IMR-90 (cell line): Measurements from ENCODE around the gene RPGRIP1L. TPM values are rescaled to one million over a fixed set of nuclear protein-coding genes. Genes with fewer than 3 reads are reported as not detected.

ENCODE experiments used
- ATAC-seq: fragments of 200-7000 bp; cut with Tn5 transposase; 2 replicates; pipeline ENCODE4 v1.9.1; 2020; ENCODE audit warnings: low read depth, mild to moderate bottlenecking, moderate library complexity
- BruUV-seq: library from RNA; stranded (reverse); fragments of 400-500 nt; replicated peaks from 2 replicates; lab custom pipeline; 2021; lab: Mats Ljungman, UMichigan
- CTCF ChIA-PET: fragments of 300-600 bp; formaldehyde crosslinking; extraction: SDS; loops from one replicate; lab custom pipeline; 2021; ENCODE audit warnings: antibody characterized with exemption; lab: Yijun Ruan, JAX
- POLR2A ChIA-PET: fragments of 300-600 bp; sonication (Branson Sonifier 250); formaldehyde crosslinking; loops from one replicate; lab custom pipeline; 2022; ENCODE audit warnings: antibody characterized with exemption; ENCODE audit not compliant: unreplicated experiment; lab: Charles Lee
- DNase-seq: peaks from one replicate; pipeline ENCODE4 v3.0.0; 2013
- H2AFZ ChIP-seq: replicated peaks from 2 replicates; pipeline ENCODE3; 2013; ENCODE audit warnings: low read length, mild to moderate bottlenecking; ENCODE audit not compliant: poor library complexity
- H2AK5ac ChIP-seq: 2 replicates; pipeline ENCODE4 v1.6.1; 2013; ENCODE audit warnings: low read depth, low read length, inconsistent platforms
- H2AK9ac ChIP-seq: replicated peaks from 2 replicates; pipeline ENCODE3; 2013; ENCODE audit warnings: mild to moderate bottlenecking, low read depth, low read length, moderate library complexity; ENCODE audit not compliant: poor library complexity
- H2BK120ac ChIP-seq: 2 replicates; pipeline ENCODE4 v1.6.1; 2013; ENCODE audit warnings: low read depth, low read length, inconsistent platforms
- H2BK15ac ChIP-seq: 3 replicates; pipeline ENCODE4 v1.6.1; 2013; ENCODE audit warnings: low read depth, low read length, inconsistent platforms
- H2BK20ac ChIP-seq: 2 replicates; pipeline ENCODE4 v1.6.1; 2013; ENCODE audit warnings: low read depth, mild to moderate bottlenecking, inconsistent platforms, low read length, moderate library complexity
- H2BK5ac ChIP-seq: 2 replicates; pipeline ENCODE4 v1.6.1; 2013; ENCODE audit warnings: mild to moderate bottlenecking, low read depth, low read length, inconsistent platforms; ENCODE audit not compliant: poor library complexity, severe bottlenecking
- H3K14ac ChIP-seq: replicated peaks from 2 replicates; pipeline ENCODE4 v1.6.1; 2013; ENCODE audit warnings: low read depth, low read length, inconsistent platforms
- H3K18ac ChIP-seq: 2 replicates; pipeline ENCODE4 v1.6.1; 2013; ENCODE audit warnings: low read depth, low read length, control low read depth
- H3K23ac ChIP-seq: 2 replicates; pipeline ENCODE4 v1.6.1; 2013; ENCODE audit warnings: low read depth, low read length, inconsistent platforms
- H3K27ac ChIP-seq: 2 replicates; pipeline ENCODE4 v1.5.1; 2013; ENCODE audit warnings: mild to moderate bottlenecking, control low read depth, low read length; ENCODE audit not compliant: insufficient read depth
- H3K27me3 ChIP-seq: 2 replicates; pipeline ENCODE4 v1.6.1; 2013; ENCODE audit warnings: low read length; ENCODE audit not compliant: control insufficient read depth, insufficient read depth
- H3K36me3 ChIP-seq: 2 replicates; pipeline ENCODE4 v1.6.1; 2013; ENCODE audit warnings: low read length, mixed read lengths; ENCODE audit not compliant: control insufficient read depth, insufficient read depth
- H3K4ac ChIP-seq: 2 replicates; pipeline ENCODE4 v1.6.1; 2013; ENCODE audit warnings: low read depth, low read length, inconsistent platforms
- H3K4me1 ChIP-seq: 2 replicates; pipeline ENCODE4 v1.6.1; 2013; ENCODE audit warnings: low read length, mixed read lengths; ENCODE audit not compliant: control insufficient read depth, insufficient read depth
- H3K4me2 ChIP-seq: 2 replicates; pipeline ENCODE4 v1.6.1; 2013; ENCODE audit warnings: low read depth, mild to moderate bottlenecking, control low read depth, low read length, moderate library complexity
- H3K4me3 ChIP-seq: 2 replicates; pipeline ENCODE4 v1.5.1; 2013; ENCODE audit warnings: low read depth, mild to moderate bottlenecking, control low read depth, low read length, moderate library complexity; ENCODE audit not compliant: insufficient read depth
- H3K56ac ChIP-seq: 2 replicates; pipeline ENCODE4 v1.6.1; 2013; ENCODE audit warnings: low read length, inconsistent platforms; ENCODE audit not compliant: insufficient read depth; ENCODE audit errors: extremely low read depth
- H3K79me1 ChIP-seq, 2 experiments: 2 replicates each; pipeline ENCODE4 v1.6.1; 2013; ENCODE audit warnings: low read length in 2 of 2, inconsistent platforms in 1 of 2, low read depth in 1 of 2
- H3K9ac ChIP-seq: 2 replicates; pipeline ENCODE4 v1.6.1; 2013; ENCODE audit warnings: low read depth, low read length, control low read depth
- H3K9me1 ChIP-seq: 2 replicates; pipeline ENCODE4 v1.6.1; 2013; ENCODE audit warnings: low read length, inconsistent platforms; ENCODE audit not compliant: insufficient read depth
- H3K9me3 ChIP-seq: 2 replicates; pipeline ENCODE4 v1.6.1; 2013; ENCODE audit warnings: low read length; ENCODE audit not compliant: control insufficient read depth, insufficient read depth
- H4K20me1 ChIP-seq: 2 replicates; pipeline ENCODE4 v1.6.1; 2013; ENCODE audit warnings: low read length, inconsistent platforms; ENCODE audit not compliant: insufficient read depth
- H4K5ac ChIP-seq: 2 replicates; pipeline ENCODE4 v1.6.1; 2013; ENCODE audit warnings: mild to moderate bottlenecking, low read depth, low read length, control low read depth
- H4K8ac ChIP-seq, 2 experiments: 2 replicates each; pipeline ENCODE4 v1.6.1; 2013; ENCODE audit warnings: low read depth in 2 of 2, low read length in 2 of 2, control low read depth in 1 of 2, inconsistent platforms in 1 of 2
- H4K91ac ChIP-seq: 2 replicates; pipeline ENCODE4 v1.6.1; 2013; ENCODE audit warnings: low read depth, low read length, inconsistent platforms; ENCODE audit not compliant: insufficient read depth
- FOS ChIP-seq: fragments of 150-350 bp; IDR thresholded peaks from 2 replicates; pipeline ENCODE4 v1.6.1; 2016; ENCODE audit warnings: low read depth, low read length
- MAFK ChIP-seq: IDR thresholded peaks from 2 replicates; pipeline ENCODE4 v1.6.1; 2012; ENCODE audit warnings: low read depth, low read length, improper control_type of control experiment
- WGBS, 2 experiments: methylation state at CpG; one replicate each; pipeline versions ENCODE4 v1.1.5 to v1.1.7; 2013; ENCODE audit warnings: missing lambda C conversion rate in 2 of 2; ENCODE audit not compliant: insufficient read length in 1 of 2; ENCODE audit errors: extremely low coverage in 2 of 2; 5-methylcytosine and 5-hydroxymethylcytosine counted together
- dilution Hi-C: fragments of 300-500 bp; cut with HindIII; formaldehyde crosslinking; loops from one replicate; pipeline ENCODE4 v1.14.3; 2018; ENCODE audit warnings: low sequenced_read_pairs; ENCODE audit not compliant: unreplicated experiment
- in situ Hi-C: fragments of 300-500 bp; cut with MboI; formaldehyde crosslinking; loops from 3 replicates; pipeline ENCODE4 v1.14.3; 2019; ENCODE audit warnings: low sequenced_read_pairs, inconsistent platforms, mixed read lengths
- intact Hi-C: fragments of 100-400 bp; cut with micrococcal nuclease; formaldehyde crosslinking; loops from 2 replicates; pipeline ENCODE4 v1.10.0; 2022
- polyA plus RNA-seq, 3 experiments: library from polyadenylated mRNA; depleted of rRNA; stranded (reverse); fragments of >200 nt; gene quantifications; 2 replicates each; pipeline ENCODE4 v1.2.3, GENCODE V29; 2012; ENCODE audit warnings: low replicate concordance in 1 of 3
- total RNA-seq: library from RNA; depleted of rRNA; stranded (reverse); fragments of >200 nt; gene quantifications from 2 replicates; pipeline ENCODE4 v1.2.3, GENCODE V29; 2012
- TF ChIP-seq, protein P1 (sequence below): conservative IDR thresholded peaks from 2 replicates; pipeline ENCODE4 v1.5.1; 2012; ENCODE audit warnings: mild to moderate bottlenecking, low read depth, low read length, improper control_type of control experiment

Gene RPGRIP1L
- total and polyA plus RNA-seq, 2 of the 4 experiments (the other 2 are of a cell fraction), result 7.3 to 10.4 TPM

DNA sequence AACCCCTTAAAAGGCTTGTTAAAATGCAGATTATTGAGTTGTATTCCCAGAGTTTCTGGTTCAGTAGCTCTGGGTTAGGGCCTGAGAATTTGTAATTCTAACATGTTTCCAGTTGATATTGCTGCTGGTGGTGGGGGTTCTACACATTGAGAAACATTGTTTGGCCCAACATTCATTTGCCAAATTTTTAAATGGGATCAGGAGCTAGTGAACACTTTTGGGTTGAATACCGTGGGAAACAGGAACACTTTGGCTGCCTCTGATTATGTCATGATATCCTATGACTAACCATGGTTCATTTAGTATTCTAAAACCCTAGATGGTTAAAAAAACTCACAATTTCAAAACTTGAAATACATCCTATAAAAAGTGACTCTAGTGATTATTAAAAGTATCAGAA, 89.3 kb downstream of the RPGRIP1L start:
- Histone ChIP-seq H3K56ac (no peak overlapping the region), H3K4me2 (no peak overlapping the region), H4K91ac (no peak overlapping the region), H4K8ac (no peak overlapping the region), H3K4ac (no peak overlapping the region), H3K4me3 (no peak overlapping the region), H3K9me3 (no peaks in the 10 kb centered on the region), H3K79me1 (no peaks in the 10 kb centered on the region), H2BK20ac (no peak overlapping the region), H3K9me1 (no peaks in the 10 kb centered on the region), H3K4me1 (no peaks in the 10 kb centered on the region), H2BK5ac (no peak overlapping the region), H4K20me1 (no peaks in the 10 kb centered on the region), H3K27ac (no peak overlapping the region), H3K23ac (no peak overlapping the region), H3K18ac (no peak overlapping the region), H3K14ac (no peak overlapping the region), H3K9ac (no peak overlapping the region), H2AFZ (no peak overlapping the region), H2AK9ac (no peak overlapping the region), H2AK5ac (no peak overlapping the region), H4K5ac (no peak overlapping the region), H3K36me3 (no peaks in the 10 kb centered on the region), H3K27me3 (no peaks in the 10 kb centered on the region), H2BK15ac (no peak overlapping the region), H2BK120ac (no peak overlapping the region)
- dilution Hi-C loops (no loop called here), intact Hi-C loops (no loop called here), in situ Hi-C loops (no loop called here)
- TF ChIP-seq, protein P1, sequence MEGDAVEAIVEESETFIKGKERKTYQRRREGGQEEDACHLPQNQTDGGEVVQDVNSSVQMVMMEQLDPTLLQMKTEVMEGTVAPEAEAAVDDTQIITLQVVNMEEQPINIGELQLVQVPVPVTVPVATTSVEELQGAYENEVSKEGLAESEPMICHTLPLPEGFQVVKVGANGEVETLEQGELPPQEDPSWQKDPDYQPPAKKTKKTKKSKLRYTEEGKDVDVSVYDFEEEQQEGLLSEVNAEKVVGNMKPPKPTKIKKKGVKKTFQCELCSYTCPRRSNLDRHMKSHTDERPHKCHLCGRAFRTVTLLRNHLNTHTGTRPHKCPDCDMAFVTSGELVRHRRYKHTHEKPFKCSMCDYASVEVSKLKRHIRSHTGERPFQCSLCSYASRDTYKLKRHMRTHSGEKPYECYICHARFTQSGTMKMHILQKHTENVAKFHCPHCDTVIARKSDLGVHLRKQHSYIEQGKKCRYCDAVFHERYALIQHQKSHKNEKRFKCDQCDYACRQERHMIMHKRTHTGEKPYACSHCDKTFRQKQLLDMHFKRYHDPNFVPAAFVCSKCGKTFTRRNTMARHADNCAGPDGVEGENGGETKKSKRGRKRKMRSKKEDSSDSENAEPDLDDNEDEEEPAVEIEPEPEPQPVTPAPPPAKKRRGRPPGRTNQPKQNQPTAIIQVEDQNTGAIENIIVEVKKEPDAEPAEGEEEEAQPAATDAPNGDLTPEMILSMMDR, result no peak
- TF ChIP-seq FOS (no peak), MAFK (no peak)
- WGBS, 2 experiments, result no CpG with 5 or more reads among the region's 1 CpG
- DNase-seq (peak; percentile 6), ATAC-seq (no peak)
- ChIA-PET CTCF (no interaction called here), POLR2A (no interaction called here)
- no TSS peak for BruUV-seq
